ENCODE measurements around the gene TLE3. TPM values are rescaled to one million over a fixed set of nuclear protein-coding genes. Genes with fewer than 3 reads are reported as not detected.

TLE3 gene
- polyA plus RNA-seq, 1 donor (not counting 4 experiments of a cell fraction or from before 2014, with no cell fraction given): 8.3 TPM

DNA sequence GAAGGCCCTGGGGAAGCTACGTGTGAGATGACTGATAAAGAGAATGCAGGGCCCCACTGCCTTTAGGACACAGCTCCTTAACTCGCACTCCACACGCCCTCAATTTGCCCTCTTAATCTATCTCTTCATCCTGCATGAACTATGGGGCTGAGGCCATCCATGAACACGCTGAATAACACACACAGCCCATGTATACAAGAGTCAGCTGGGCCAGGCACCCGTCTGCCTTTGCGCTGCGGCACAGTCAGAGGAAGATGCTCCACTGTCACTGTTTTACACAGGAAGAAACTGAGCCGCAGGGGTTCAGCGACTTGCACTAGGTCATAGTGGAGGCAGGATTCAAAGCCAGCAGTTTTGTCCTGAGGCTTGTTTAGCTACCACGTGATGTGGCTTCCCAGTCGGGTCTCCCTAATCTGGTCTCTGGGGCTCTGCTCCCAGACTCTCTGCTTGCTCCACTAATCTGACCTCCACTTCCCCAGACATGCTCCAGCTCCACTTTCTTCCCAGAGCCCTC lies 43.9 kb downstream of the TLE3 start:
- Histone ChIP-seq H3K9me1 (ENCODE audit: control insufficient read depth, extremely low read depth, insufficient read depth, low read length) (no peaks in the 10 kb centered on the region), H3K36me3 (ENCODE audit: control insufficient read depth in 2 of 2, extremely low read depth in 1 of 2, insufficient read depth in 2 of 2, low read length in 2 of 2) (peaks cover 44 to 64% of the 10 kb centered on the region in 2 experiments), H3K4me1 (ENCODE audit: control insufficient read depth, extremely low read depth, insufficient read depth, low read length) (no peaks in the 10 kb centered on the region), H3K27ac (ENCODE audit: control insufficient read depth, insufficient read depth, low read length) (no peak overlapping the region), H2AFZ (ENCODE audit: control insufficient read depth, low read length) (no peak overlapping the region), H4K20me1 (ENCODE audit: control insufficient read depth, extremely low read depth, insufficient read depth, low read length) (no peaks in the 10 kb centered on the region), H3K27me3 (ENCODE audit: control insufficient read depth, extremely low read depth, insufficient read depth, low read length) (no peaks in the 10 kb centered on the region), H3K4me3 (ENCODE audit: control insufficient read depth in 2 of 3, extremely low read depth in 1 of 3, insufficient read depth in 2 of 3, low read depth in 1 of 3, low read length in 3 of 3) (no peak overlapping the region), H3K9ac (ENCODE audit: control insufficient read depth, extremely low read depth, insufficient read depth, low read length) (no peak overlapping the region), H3K4me2 (ENCODE audit: control insufficient read depth, extremely low read depth, insufficient read depth, low read depth, low read length) (no peak overlapping the region), H3K79me2 (ENCODE audit: control insufficient read depth, insufficient read depth, low read length) (no peaks in the 10 kb centered on the region), H3K9me3 (ENCODE audit: control insufficient read depth, low read depth, low read length) (no peaks in the 10 kb centered on the region)
- no peak for TF ChIP-seq EZH2 (IDR thresholded peaks at IDR 0.05; ENCODE audit: low read length)
- TF ChIP-seq, protein P1, sequence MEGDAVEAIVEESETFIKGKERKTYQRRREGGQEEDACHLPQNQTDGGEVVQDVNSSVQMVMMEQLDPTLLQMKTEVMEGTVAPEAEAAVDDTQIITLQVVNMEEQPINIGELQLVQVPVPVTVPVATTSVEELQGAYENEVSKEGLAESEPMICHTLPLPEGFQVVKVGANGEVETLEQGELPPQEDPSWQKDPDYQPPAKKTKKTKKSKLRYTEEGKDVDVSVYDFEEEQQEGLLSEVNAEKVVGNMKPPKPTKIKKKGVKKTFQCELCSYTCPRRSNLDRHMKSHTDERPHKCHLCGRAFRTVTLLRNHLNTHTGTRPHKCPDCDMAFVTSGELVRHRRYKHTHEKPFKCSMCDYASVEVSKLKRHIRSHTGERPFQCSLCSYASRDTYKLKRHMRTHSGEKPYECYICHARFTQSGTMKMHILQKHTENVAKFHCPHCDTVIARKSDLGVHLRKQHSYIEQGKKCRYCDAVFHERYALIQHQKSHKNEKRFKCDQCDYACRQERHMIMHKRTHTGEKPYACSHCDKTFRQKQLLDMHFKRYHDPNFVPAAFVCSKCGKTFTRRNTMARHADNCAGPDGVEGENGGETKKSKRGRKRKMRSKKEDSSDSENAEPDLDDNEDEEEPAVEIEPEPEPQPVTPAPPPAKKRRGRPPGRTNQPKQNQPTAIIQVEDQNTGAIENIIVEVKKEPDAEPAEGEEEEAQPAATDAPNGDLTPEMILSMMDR (optimal IDR thresholded peaks at IDR 0.05 in 1 of 3, IDR thresholded peaks at IDR 0.05 in 1 of 3, conservative IDR thresholded peaks at IDR 0.05 in 1 of 3; ENCODE audit: extremely low read depth in 1 of 3, insufficient read depth in 2 of 3, low read length in 3 of 3): no peak
- FAIRE-seq (no peak), DNase-seq (ENCODE audit: low read depth, low spot score) (no peak)
- dilution Hi-C loops (cut with MboI; ENCODE audit: extremely low pct_ligation_motif_present, low sequenced_read_pairs): no loop called here

DNA sequence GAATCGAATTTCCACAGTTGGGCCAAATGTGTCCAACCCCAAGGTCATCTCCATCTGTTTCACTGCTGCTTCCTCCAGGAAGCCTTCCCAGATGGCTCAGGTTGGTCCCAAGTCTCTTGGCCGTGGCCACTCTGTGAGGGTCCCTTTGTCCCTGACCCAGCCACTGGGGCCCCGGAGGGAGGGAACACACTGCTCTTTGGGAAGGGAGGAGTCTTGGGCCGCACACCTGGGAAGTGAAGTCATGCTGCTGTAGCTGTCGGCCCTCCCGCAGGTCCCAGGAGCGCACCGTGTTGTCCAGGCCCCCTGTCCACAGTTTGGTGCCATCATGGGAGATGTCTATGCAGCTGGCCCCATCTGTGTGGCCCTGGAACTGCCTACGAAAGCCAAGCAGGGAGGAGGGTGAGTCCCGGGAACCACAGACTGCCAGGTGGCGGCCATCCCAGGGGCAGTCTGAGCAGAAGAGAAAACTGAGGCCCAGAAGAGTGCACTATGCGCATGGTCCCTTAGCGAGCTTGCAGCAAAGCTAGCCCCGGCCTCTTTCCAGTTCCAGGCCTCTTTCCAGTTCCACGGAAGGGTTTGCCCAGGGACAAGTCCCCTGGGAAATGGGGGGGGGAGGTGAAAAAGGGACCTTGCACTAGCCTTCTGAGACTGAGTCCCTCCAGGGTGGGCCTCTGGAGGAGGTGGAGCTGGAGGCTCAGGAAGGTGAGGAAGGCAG lies 44.6 kb downstream of the TLE3 start:
- H2AFZ ChIP-seq (ENCODE audit: control insufficient read depth, low read length): no peak overlapping the region
- no peak overlapping the region for H3K9ac ChIP-seq (ENCODE audit: control insufficient read depth, extremely low read depth, insufficient read depth, low read length)
- no peak for FAIRE-seq
- peaks cover 44 to 57% of the 10 kb centered on the region in 2 experiments for H3K36me3 ChIP-seq (ENCODE audit: control insufficient read depth in 2 of 2, extremely low read depth in 1 of 2, insufficient read depth in 2 of 2, low read length in 2 of 2)
- no peak overlapping the region for H3K4me2 ChIP-seq (ENCODE audit: control insufficient read depth, extremely low read depth, insufficient read depth, low read depth, low read length)
- no peaks in the 10 kb centered on the region for H4K20me1 ChIP-seq (ENCODE audit: control insufficient read depth, extremely low read depth, insufficient read depth, low read length)
- H3K79me2 ChIP-seq (ENCODE audit: control insufficient read depth, insufficient read depth, low read length): no peaks in the 10 kb centered on the region
- dilution Hi-C loops (cut with MboI; ENCODE audit: extremely low pct_ligation_motif_present, low sequenced_read_pairs): no loop called here
- H3K9me3 ChIP-seq (ENCODE audit: control insufficient read depth, low read depth, low read length): no peaks in the 10 kb centered on the region
- H3K27me3 ChIP-seq (ENCODE audit: control insufficient read depth, extremely low read depth, insufficient read depth, low read length): no peaks in the 10 kb centered on the region
- TF ChIP-seq EZH2 (IDR thresholded peaks at IDR 0.05; ENCODE audit: low read length): no peak
- TF ChIP-seq, protein P1 (optimal IDR thresholded peaks at IDR 0.05 in 1 of 3, IDR thresholded peaks at IDR 0.05 in 1 of 3, conservative IDR thresholded peaks at IDR 0.05 in 1 of 3; ENCODE audit: extremely low read depth in 1 of 3, insufficient read depth in 2 of 3, low read length in 3 of 3): no peak
- no peaks in the 10 kb centered on the region for H3K4me1 ChIP-seq (ENCODE audit: control insufficient read depth, extremely low read depth, insufficient read depth, low read length)
- DNase-seq (ENCODE audit: low read depth, low spot score): no peak
- H3K27ac ChIP-seq (ENCODE audit: control insufficient read depth, insufficient read depth, low read length): no peak overlapping the region
- H3K4me3 ChIP-seq (ENCODE audit: control insufficient read depth in 2 of 3, extremely low read depth in 1 of 3, insufficient read depth in 2 of 3, low read depth in 1 of 3, low read length in 3 of 3): no peak overlapping the region
- no peaks in the 10 kb centered on the region for H3K9me1 ChIP-seq (ENCODE audit: control insufficient read depth, extremely low read depth, insufficient read depth, low read length)
